KOPT-K1 (cell line): ENCODE measurements around the gene CYBA.
A peak's percentile ranks its signal among the peaks of the same experiment; 100 is the strongest.

Source experiments
- H3K27ac ChIP-seq: fragments of 200-600 bp; sonication (generic); 2 replicates; pipeline ENCODE4 v1.5.1; 2016; ENCODE audit warnings: antibody characterized with exemption, mild to moderate bottlenecking, low read depth, low read length; ENCODE audit not compliant: poor library complexity, severe bottlenecking
- H3K36me3 ChIP-seq: fragments of 200-600 bp; sonication (generic); 2 replicates; pipeline ENCODE4 v1.5.1; 2017; ENCODE audit warnings: antibody characterized with exemption, mild to moderate bottlenecking, low read length, moderate library complexity; ENCODE audit not compliant: insufficient read depth
- H3K9me3 ChIP-seq: fragments of 200-600 bp; sonication (generic); 2 replicates; pipeline ENCODE4 v1.5.1; 2017; ENCODE audit warnings: antibody characterized with exemption, low read length, mild to moderate bottlenecking; ENCODE audit not compliant: insufficient read depth, poor library complexity, severe bottlenecking

The CYBA gene

GRCh38 chr16:88649195-88649923 is 1.5 kb downstream of the CYBA start:
- peak overlapping the region; percentile 82 for H3K27ac ChIP-seq
- H3K36me3 ChIP-seq = peaks cover 51% of the 10 kb centered on the region; the same call in 1 of the 2 replicates
- no peaks in the 10 kb centered on the region for H3K9me3 ChIP-seq

GRCh38 chr16:88647178-88648070 is 3.4 kb downstream of the CYBA start:
- Histone ChIP-seq H3K36me3 (peaks cover 38% of the 10 kb centered on the region; the same call in 1 of the 2 replicates), H3K9me3 (no peaks in the 10 kb centered on the region), H3K27ac (no peak overlapping the region)

GRCh38 chr16:88646345-88647034 is 4.4 kb downstream of the CYBA start:
- Histone ChIP-seq H3K36me3 (peaks cover 36% of the 10 kb centered on the region; the same call in 1 of the 2 replicates), H3K27ac (no peak overlapping the region), H3K9me3 (no peaks in the 10 kb centered on the region)

- Histone ChIP-seq H3K9me3 (no peaks in the 10 kb centered on the region), H3K27ac (no peak overlapping the region), H3K36me3 (peaks cover 36% of the 10 kb centered on the region; the same call in 1 of the 2 replicates)
These were observed 4.9 kb downstream of the CYBA start for GRCh38 chr16:88645941-88646340.

GRCh38 chr16:88645455-88645854 is 5.4 kb downstream of the CYBA start:
- H3K9me3 ChIP-seq = no peaks in the 10 kb centered on the region
- H3K27ac ChIP-seq = no peak overlapping the region
- peaks cover 36% of the 10 kb centered on the region; the same call in 1 of the 2 replicates for H3K36me3 ChIP-seq

GRCh38 chr16:88643644-88643932 is 7.3 kb downstream of the CYBA start:
- H3K36me3 ChIP-seq = peaks cover 29% of the 10 kb centered on the region; the same call in 1 of the 2 replicates
- H3K27ac ChIP-seq = no peak overlapping the region
- H3K9me3 ChIP-seq = no peaks in the 10 kb centered on the region

GRCh38 chr16:88642881-88643643 is 7.8 kb downstream of the CYBA start:
- Histone ChIP-seq H3K27ac (no peak overlapping the region), H3K9me3 (no peaks in the 10 kb centered on the region), H3K36me3 (peaks cover 29% of the 10 kb centered on the region; the same call in 1 of the 2 replicates)

- Histone ChIP-seq H3K9me3 (no peaks in the 10 kb centered on the region), H3K36me3 (peaks cover 15% of the 10 kb centered on the region; the same call in 1 of the 2 replicates), H3K27ac (no peak overlapping the region)
These were observed 10.2 kb downstream of the CYBA start for GRCh38 chr16:88640498-88641247.

- H3K9me3 ChIP-seq = no peaks in the 10 kb centered on the region
- H3K27ac ChIP-seq = no peak overlapping the region
- H3K36me3 ChIP-seq = peaks cover 11% of the 10 kb centered on the region; the same call in 1 of the 2 replicates
These were observed 10.8 kb downstream of the CYBA start for GRCh38 chr16:88640039-88640495.

- Histone ChIP-seq H3K27ac (no peak overlapping the region), H3K9me3 (no peaks in the 10 kb centered on the region), H3K36me3 (peaks cover 11% of the 10 kb centered on the region; the same call in 1 of the 2 replicates)
These were observed 11.4 kb downstream of the CYBA start for GRCh38 chr16:88639231-88640038.

GRCh38 chr16:88638323-88639230 is 12.3 kb downstream of the CYBA start, which contains the start of gene IL17C:
TSS of gene IL17C (plus strand) at chr16:88638572. CDS start at chr16:88638642, 70 bp downstream.
- no peak within 1 kb of the TSS for H3K27ac ChIP-seq
- peaks cover 16% of the 10 kb centered on the region; the same call in 1 of the 2 replicates for H3K36me3 ChIP-seq
- no peaks in the 10 kb centered on the region for H3K9me3 ChIP-seq

GRCh38 chr16:88636488-88637265 is 14.2 kb downstream of the CYBA start:
- H3K27ac ChIP-seq = no peak overlapping the region
- H3K36me3 ChIP-seq = peaks cover 23% of the 10 kb centered on the region

More at GRCh38 chr16:88636488-88637265, 14.2 kb downstream of the CYBA start:
- H3K9me3 ChIP-seq = no peaks in the 10 kb centered on the region
